Uterus (tissue), 4 donors: ENCODE results near the gene HSPA1A. TPM values are rescaled to one million over a fixed set of nuclear protein-coding genes. Genes with fewer than 3 reads are reported as not detected.
"Not testable (repeated sequence)": the region's sequence is repeated elsewhere in the genome, so short reads cannot be mapped to it uniquely, and the experiment has no call there.

Source experiments
- DNase-seq, 2 donors: peaks; one replicate each; pipeline ENCODE4 v3.0.0-alpha.2; 2019 to 2020
- H3K27ac ChIP-seq, 2 donors: fragments of 200-600 bp; sonication (generic); 1 replicate in 1 of 2; 2 replicates in 1 of 2; pipeline ENCODE4 v1.5.1; 2016 to 2018
- H3K27me3 ChIP-seq, 2 donors: fragments of 200-600 bp; sonication (generic); one replicate each; pipeline ENCODE4 v1.5.1; 2018 to 2019; ENCODE audit warnings: control low read depth in 1 of 2
- H3K36me3 ChIP-seq, 2 donors: fragments of 200-600 bp; sonication (generic); one replicate each; pipeline ENCODE4 v1.5.1; 2019; ENCODE audit warnings: control low read depth in 1 of 2
- H3K4me1 ChIP-seq, 2 donors: fragments of 200-600 bp; sonication (generic); one replicate each; pipeline ENCODE4 v1.5.1; 2018 to 2019; ENCODE audit warnings: control low read depth in 1 of 2
- H3K4me3 ChIP-seq, 2 donors: fragments of 200-600 bp; sonication (generic); 1 replicate in 1 of 2; 2 replicates in 1 of 2; pipeline ENCODE4 v1.5.1; 2018 to 2019; ENCODE audit warnings: mild to moderate bottlenecking in 1 of 2
- H3K9me3 ChIP-seq, 2 donors: fragments of 200-600 bp; sonication (generic); one replicate each; pipeline ENCODE4 v1.5.1; 2019; ENCODE audit warnings: control low read depth in 1 of 2
- POLR2A ChIP-seq, 2 donors: fragments of 450-650 bp; IDR thresholded peaks; one replicate each; pipeline ENCODE4 v1.6.1; 2016; ENCODE audit warnings: antibody characterized with exemption in 2 of 2, mild to moderate bottlenecking in 1 of 2, moderate library complexity in 1 of 2
- intact Hi-C: fragments of 100-400 bp; cut with DNase I; formaldehyde crosslinking; loops from one replicate; pipeline ENCODE4 v1.15.1; 2023; ENCODE audit warnings: low total_unique reads
- total RNA-seq, 4 donors: library from RNA; depleted of rRNA in 3 of 4; stranded (reverse); fragments of >200 nt in 3 of 4; gene quantifications; one replicate each; pipeline versions ENCODE4 v1.1.0 to v1.2.4, GENCODE V29; 2014 to 2023
- TF ChIP-seq, protein P1 (sequence below), 4 experiments: fragments of 200-600 bp in 2 of 4; fragments of 450-650 bp in 2 of 4; sonication (generic) in 2 of 4; IDR thresholded peaks; one replicate each; pipeline ENCODE4 v1.5.1; 2016 to 2019; ENCODE audit warnings: antibody characterized with exemption in 4 of 4, mild to moderate bottlenecking in 2 of 4, moderate library complexity in 1 of 4
- donor health status: DM: yes; HTN: yes; CAD: no.

The HSPA1A gene
- total RNA-seq, 4 donors from 2014 or later = 98.8 to 261 (median 170) TPM

DNA sequence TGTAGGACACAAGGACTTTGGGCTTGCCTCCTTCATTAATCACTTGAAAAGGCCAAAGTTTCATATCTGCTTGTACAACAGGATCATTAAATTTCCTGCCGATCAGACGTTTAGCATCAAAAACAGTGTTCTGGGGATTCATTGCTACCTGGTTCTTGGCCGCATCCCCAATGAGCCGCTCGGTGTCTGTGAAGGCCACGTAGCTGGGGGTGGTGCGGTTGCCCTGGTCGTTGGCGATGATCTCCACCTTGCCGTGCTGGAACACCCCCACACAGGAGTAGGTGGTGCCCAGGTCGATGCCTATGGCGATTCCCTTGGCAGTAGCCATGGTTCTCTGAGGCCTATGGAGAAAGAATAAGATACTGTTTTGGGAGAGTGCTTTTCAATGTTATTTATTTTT is 3.7 kb upstream of the HSPA1A start:
- no peak for DNase-seq
- intact Hi-C loops = no loop called here

DNA sequence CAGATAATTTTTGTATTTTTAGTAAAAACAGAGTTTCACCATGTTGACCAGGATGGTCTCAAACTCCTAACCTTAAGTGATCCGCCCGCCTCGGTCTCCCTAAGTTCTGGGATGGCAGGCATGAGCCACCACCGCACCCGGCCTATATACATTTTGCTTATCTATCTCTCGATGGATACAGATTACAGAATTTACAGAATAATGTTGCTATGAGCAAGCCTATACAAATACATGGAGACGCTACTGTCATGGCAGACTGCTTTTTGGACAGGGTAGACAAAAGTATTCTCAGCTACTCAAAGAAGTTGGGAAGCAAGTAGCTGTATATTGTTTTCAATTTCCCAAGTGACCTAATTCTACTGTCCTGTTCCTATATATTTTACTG is 1.9 kb upstream of the HSPA1A start:
- H3K27me3 ChIP-seq = no peaks in the 10 kb centered on the region
- H3K36me3 ChIP-seq = no peaks in the 10 kb centered on the region
- peak overlapping the region; percentile 96 to 100 for H3K27ac ChIP-seq
- intact Hi-C loops = no loop called here
- TF ChIP-seq POLR2A (IDR thresholded peaks at IDR 0.05) = no peak
- TF ChIP-seq, protein P1, sequence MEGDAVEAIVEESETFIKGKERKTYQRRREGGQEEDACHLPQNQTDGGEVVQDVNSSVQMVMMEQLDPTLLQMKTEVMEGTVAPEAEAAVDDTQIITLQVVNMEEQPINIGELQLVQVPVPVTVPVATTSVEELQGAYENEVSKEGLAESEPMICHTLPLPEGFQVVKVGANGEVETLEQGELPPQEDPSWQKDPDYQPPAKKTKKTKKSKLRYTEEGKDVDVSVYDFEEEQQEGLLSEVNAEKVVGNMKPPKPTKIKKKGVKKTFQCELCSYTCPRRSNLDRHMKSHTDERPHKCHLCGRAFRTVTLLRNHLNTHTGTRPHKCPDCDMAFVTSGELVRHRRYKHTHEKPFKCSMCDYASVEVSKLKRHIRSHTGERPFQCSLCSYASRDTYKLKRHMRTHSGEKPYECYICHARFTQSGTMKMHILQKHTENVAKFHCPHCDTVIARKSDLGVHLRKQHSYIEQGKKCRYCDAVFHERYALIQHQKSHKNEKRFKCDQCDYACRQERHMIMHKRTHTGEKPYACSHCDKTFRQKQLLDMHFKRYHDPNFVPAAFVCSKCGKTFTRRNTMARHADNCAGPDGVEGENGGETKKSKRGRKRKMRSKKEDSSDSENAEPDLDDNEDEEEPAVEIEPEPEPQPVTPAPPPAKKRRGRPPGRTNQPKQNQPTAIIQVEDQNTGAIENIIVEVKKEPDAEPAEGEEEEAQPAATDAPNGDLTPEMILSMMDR (IDR thresholded peaks at IDR 0.05) = no peak
- DNase-seq = no peak
- no peaks in the 10 kb centered on the region for H3K4me1 ChIP-seq
- peak overlapping the region in 1 of 2 donors; percentile 32 for H3K4me3 ChIP-seq
- no peaks in the 10 kb centered on the region for H3K9me3 ChIP-seq

More for the DNA sequence above, 3.7 kb upstream of the HSPA1A start:
- TF ChIP-seq, protein P1 (IDR thresholded peaks at IDR 0.05) = no peak
- TF ChIP-seq POLR2A (IDR thresholded peaks at IDR 0.05) = no peak
- H3K36me3 ChIP-seq = no peaks in the 10 kb centered on the region
- no peak overlapping the region for H3K27ac ChIP-seq
- H3K4me1 ChIP-seq = peaks cover 0 to 3% of the 10 kb centered on the region in 2 donors
- no peaks in the 10 kb centered on the region for H3K9me3 ChIP-seq
- no peaks in the 10 kb centered on the region for H3K27me3 ChIP-seq
- H3K4me3 ChIP-seq = no peak overlapping the region

DNA sequence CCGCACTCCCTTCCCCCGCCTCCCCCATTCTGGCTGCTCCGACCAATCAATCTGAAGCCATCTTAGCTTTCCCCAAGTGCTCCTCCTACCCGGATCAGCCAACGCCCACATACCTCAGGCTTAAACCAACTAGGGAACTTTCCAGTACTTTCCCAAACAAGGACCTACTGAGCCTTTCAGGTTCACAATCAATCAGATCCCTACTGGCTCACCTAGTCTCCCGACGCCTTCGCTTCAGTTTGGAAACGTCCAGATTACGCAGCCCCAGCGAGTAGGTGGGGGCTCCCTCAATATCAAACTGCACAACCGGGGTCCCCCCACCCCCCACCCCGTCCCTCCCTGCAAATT is 692 bp upstream of the HSPA1A start:
- intact Hi-C loops = no loop called here
- TF ChIP-seq, protein P1 (IDR thresholded peaks at IDR 0.05) = no peak
- peak; percentile 37 to 92 for TF ChIP-seq POLR2A (IDR thresholded peaks at IDR 0.05)
- Histone ChIP-seq H3K4me1 (no peaks in the 10 kb centered on the region), H3K4me3 (peak overlapping the region; percentile 58 to 67), H3K36me3 (no peaks in the 10 kb centered on the region), H3K9me3 (no peaks in the 10 kb centered on the region), H3K27ac (peak overlapping the region; percentile 96 to 100), H3K27me3 (no peaks in the 10 kb centered on the region)
- peak; percentile 96 to 99 for DNase-seq

DNA sequence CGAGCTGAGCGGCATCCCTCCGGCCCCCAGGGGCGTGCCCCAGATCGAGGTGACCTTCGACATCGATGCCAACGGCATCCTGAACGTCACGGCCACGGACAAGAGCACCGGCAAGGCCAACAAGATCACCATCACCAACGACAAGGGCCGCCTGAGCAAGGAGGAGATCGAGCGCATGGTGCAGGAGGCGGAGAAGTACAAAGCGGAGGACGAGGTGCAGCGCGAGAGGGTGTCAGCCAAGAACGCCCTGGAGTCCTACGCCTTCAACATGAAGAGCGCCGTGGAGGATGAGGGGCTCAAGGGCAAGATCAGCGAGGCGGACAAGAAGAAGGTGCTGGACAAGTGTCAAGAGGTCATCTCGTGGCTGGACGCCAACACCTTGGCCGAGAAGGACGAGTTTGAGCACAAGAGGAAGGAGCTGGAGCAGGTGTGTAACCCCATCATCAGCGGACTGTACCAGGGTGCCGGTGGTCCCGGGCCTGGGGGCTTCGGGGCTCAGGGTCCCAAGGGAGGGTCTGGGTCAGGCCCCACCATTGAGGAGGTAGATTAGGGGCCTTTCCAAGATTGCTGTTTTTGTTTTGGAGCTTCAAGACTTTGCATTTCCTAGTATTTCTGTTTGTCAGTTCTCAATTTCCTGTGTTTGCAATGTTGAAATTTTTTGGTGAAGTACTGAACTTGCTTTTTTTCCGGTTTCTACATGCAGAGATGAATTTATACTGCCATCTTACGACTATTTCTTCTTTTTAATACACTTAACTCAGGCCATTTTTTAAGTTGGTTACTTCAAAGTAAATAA is 2.0 kb downstream of the HSPA1A start:
- TF ChIP-seq, protein P1 (IDR thresholded peaks at IDR 0.05) = peak in 2 of 4 experiments; percentile 6 to 19
- Histone ChIP-seq H3K27ac (peak overlapping the region; percentile 66 to 99), H3K4me3 (peak overlapping the region; percentile 26)
- H3K4me1 ChIP-seq, H3K27me3 ChIP-seq, H3K9me3 ChIP-seq, DNase-seq, intact Hi-C loops, H3K36me3 ChIP-seq: not testable (repeated sequence)

DNA sequence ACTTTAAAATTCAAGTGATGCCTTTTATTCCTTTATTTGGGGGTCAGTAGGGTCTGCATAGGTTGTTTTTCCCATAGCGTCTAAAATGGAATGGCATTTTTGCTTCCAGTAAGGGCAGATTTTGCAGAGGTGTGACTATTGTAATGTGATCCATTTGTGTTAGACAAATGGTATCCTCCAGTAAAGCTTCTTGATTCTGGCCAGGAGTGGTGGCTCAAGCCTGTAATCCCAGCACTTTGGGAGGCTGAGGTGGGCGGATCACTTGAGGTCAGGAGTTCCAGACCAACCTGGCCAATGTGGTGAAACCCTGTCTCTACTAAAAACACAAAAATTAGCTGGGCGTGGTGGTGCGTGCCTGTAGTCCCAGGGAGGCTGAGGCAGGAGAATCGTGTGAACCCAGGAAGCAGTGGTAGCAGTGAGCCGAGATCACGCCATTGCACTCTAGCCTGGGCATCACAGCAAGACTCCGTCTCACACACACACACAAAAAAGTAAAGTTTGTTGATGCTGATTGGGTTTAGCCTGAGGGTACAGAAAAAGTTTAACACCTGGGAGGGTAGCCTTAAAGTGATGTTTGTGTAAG is 2.7 kb downstream of the HSPA1A start:
- intact Hi-C loops, H3K9me3 ChIP-seq, H3K27me3 ChIP-seq, H3K36me3 ChIP-seq, H3K4me1 ChIP-seq, DNase-seq: not testable (repeated sequence)
- peak overlapping the region; percentile 26 for H3K4me3 ChIP-seq
- peak overlapping the region; percentile 66 to 99 for H3K27ac ChIP-seq
